NCI-H2196 treated with DMSO at 0.1 percent for 48 hours (cell line): ENCODE measurements around the gene HEATR5B.
"Not testable (repeated sequence)": the region's sequence is repeated elsewhere in the genome, so short reads cannot be mapped to it uniquely, and the experiment has no call there.

Experiments
- DNase-seq: peaks from one replicate; lab custom pipeline; 2025; ENCODE audit not compliant: unreplicated experiment; lab: John Stamatoyannopoulos, UW

Gene HEATR5B

DNA sequence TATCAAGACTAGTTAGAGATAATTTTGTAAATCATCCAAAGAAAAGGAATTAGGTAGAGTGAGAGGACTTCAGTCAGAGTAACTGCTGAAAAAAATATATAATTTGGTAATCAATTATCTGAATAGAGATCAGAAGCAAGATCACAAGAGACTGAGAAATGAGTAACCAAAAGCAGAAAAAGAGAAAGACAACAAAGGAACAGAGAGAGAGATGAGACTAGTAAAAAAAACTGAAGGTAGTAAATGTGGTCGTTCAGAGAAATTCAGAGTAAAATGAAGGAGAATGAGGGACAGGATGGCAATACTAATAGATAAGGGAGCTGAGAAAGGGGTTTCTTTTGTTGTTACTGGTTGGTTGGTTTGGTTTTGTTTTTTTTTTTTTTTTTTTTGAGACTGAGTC, 134.3 kb downstream of the HEATR5B start:
- no peak for DNase-seq

- DNase-seq = not testable (repeated sequence)
These were observed 138.9 kb downstream of the HEATR5B start for GRCh38 chr2:36945240-36945639.

GRCh38 chr2:36941867-36942266, 142.3 kb downstream of the HEATR5B start:
- no peak for DNase-seq

- not testable (repeated sequence) for DNase-seq
These were observed 147.6 kb downstream of the HEATR5B start for GRCh38 chr2:36936526-36936925.

GRCh38 chr2:36931688-36932087, 152.5 kb downstream of the HEATR5B start:
- DNase-seq = not testable (repeated sequence)
